Measurements from ENCODE around the gene ZNF710.

Gene ZNF710

DNA sequence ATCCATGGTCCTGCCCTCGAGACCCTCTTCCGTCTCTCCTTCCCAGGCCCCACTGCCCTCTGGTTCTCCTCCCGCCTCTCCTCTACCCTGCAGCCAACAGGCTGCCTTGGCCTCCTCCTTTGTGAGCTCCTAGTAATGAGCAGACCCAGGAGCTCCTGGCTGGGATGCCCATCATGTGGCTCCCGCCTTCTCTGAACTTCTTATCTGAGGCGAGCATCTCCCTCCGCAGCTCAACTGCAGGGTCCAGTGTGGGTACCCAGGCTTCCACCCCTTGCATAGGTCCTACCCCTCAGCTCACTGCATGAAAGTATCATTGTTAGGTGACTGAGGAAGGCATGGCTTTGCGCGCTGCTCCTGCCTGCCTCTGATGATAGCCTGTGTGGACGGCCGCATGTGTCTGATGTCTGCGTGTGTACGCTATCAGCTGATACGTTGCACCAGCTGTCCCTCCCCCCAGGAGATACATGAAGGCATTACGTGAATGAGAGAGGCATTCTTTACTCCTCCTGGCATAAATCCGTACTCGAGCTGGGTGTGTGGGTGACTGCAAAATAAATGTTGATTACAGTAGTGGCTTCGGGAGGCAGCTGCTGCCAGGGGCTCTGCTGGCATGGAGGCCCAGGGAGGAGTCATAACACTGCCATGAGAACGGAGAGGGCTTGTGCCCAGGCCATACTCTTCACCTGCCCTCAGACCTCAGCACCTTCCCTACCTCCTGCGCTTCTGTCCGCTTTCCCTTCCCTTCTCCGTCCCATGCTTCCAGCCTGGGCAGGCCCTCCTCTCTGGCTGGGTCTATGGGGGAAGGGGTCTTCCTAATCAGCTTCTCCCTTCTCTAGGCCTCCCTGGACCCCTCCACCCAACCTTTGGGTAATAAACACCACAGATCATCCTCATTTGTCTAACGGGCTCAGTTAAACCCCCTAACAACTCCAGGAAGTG is 48.8 kb downstream of the ZNF710 start:
- no peak overlapping the region for H3K4me3 ChIP-seq (ENCODE audit: low read length)
- H3K4me1 ChIP-seq (ENCODE audit: control insufficient read depth, low read length), result peaks cover 15% of the 10 kb centered on the region
- H3K9me3 ChIP-seq (ENCODE audit: control insufficient read depth, insufficient read depth, low read length), result no peaks in the 10 kb centered on the region
- H4K20me1 ChIP-seq (ENCODE audit: control insufficient read depth, insufficient read depth, low read depth, low read length), result 0 out of 2 replicates have a peak, but pooled peaks cover 3% of the 10 kb centered on the region
- H3K9me2 ChIP-seq (replicated peaks; ENCODE audit: control insufficient read depth, low read length), result no peaks in the 10 kb centered on the region
- TF ChIP-seq EZH2phosphoT487 (IDR thresholded peaks at IDR 0.05; ENCODE audit: borderline replicate concordance, low read length), result no peak
- TF ChIP-seq, protein P1, sequence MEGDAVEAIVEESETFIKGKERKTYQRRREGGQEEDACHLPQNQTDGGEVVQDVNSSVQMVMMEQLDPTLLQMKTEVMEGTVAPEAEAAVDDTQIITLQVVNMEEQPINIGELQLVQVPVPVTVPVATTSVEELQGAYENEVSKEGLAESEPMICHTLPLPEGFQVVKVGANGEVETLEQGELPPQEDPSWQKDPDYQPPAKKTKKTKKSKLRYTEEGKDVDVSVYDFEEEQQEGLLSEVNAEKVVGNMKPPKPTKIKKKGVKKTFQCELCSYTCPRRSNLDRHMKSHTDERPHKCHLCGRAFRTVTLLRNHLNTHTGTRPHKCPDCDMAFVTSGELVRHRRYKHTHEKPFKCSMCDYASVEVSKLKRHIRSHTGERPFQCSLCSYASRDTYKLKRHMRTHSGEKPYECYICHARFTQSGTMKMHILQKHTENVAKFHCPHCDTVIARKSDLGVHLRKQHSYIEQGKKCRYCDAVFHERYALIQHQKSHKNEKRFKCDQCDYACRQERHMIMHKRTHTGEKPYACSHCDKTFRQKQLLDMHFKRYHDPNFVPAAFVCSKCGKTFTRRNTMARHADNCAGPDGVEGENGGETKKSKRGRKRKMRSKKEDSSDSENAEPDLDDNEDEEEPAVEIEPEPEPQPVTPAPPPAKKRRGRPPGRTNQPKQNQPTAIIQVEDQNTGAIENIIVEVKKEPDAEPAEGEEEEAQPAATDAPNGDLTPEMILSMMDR (IDR thresholded peaks at IDR 0.05; ENCODE audit: low read depth, low read length, poor library complexity, severe bottlenecking), result no peak
- no peak overlapping the region for H3K27ac ChIP-seq (ENCODE audit: low read depth, low read length)
- H3K79me2 ChIP-seq (ENCODE audit: control insufficient read depth, low read length), result peaks cover 36% of the 10 kb centered on the region
- no peak overlapping the region for H3K4me2 ChIP-seq (ENCODE audit: low read length)
- H3K36me3 ChIP-seq (ENCODE audit: control insufficient read depth, low read length), result no peaks in the 10 kb centered on the region
- H3K27me3 ChIP-seq (ENCODE audit: control insufficient read depth, low read length), result no peaks in the 10 kb centered on the region
- no peaks in the 10 kb centered on the region for H3F3A ChIP-seq (ENCODE audit: control insufficient read depth, insufficient read depth)

DNA sequence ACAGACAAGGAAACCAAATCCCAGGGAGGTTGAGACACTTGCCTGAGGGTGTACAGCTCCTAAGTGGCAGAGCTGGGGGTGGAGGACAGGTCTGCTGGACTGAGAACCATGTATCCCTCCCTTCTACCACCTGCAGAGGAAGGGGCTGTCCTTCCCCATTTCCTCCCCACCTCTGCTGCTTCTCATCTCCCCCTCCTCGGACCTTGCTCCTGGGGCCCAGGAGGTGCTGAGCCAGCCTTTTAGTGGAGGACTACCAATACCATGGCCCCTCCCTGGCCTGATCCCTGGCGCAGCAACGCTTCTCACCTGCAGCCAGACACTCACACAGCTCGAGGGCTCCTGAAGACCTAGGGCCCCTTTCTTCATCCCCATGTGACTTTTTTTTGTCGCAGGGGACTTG is 50.8 kb downstream of the ZNF710 start:
- no peak overlapping the region for H3K27ac ChIP-seq (ENCODE audit: low read depth, low read length)
- H3K9me3 ChIP-seq (ENCODE audit: control insufficient read depth, insufficient read depth, low read length), result no peaks in the 10 kb centered on the region

DNA sequence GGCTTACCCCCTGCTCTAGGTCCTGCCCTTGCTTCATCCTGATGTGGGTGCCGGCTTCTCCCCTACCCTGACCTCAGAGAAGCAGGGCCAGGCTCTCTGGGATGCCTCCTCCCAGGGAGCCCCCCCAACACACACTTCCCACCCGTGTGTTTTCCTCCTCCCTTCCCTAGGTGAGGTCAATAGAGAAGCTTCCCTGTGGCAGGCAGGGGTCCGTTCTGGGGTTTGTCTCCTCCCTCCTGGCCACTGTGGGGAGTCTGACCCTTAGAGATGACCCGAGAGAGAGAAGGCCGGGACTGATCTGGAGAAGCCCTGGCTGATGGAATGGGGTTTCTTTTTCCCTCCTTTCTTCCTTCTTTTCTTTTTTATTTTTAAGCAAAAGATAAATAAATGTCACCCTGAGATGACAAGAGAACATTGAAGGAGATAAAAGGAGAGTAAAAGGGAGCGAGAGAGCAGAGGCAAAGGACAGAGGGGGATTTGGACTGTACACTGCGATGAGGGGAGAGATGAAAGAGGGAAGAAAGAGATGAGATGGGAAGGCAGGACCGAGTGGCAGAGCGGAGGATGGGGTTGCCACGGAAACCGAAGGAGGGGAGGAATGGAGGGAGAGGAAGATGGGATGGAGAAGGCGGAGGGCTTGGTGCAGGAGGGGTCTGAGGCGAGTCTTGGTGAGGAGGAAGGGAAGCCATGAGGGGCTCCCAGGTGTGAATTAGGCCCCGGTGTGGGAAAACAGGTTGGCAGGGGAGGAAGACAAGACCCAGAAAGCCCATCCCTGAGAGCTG is 52.8 kb downstream of the ZNF710 start:
- no peak overlapping the region for H3K4me2 ChIP-seq (ENCODE audit: low read length)
- no peak overlapping the region for H3K4me3 ChIP-seq (ENCODE audit: low read length)
- H3K4me1 ChIP-seq (ENCODE audit: control insufficient read depth, low read length), result peaks cover 16% of the 10 kb centered on the region
- H3K27ac ChIP-seq (ENCODE audit: low read depth, low read length), result no peak overlapping the region
- H3K9me3 ChIP-seq (ENCODE audit: control insufficient read depth, insufficient read depth, low read length), result no peaks in the 10 kb centered on the region
- 0 out of 2 replicates have a peak, but pooled peaks cover 3% of the 10 kb centered on the region for H4K20me1 ChIP-seq (ENCODE audit: control insufficient read depth, insufficient read depth, low read depth, low read length)
- no peaks in the 10 kb centered on the region for H3F3A ChIP-seq (ENCODE audit: control insufficient read depth, insufficient read depth)
- TF ChIP-seq, protein P1 (IDR thresholded peaks at IDR 0.05; ENCODE audit: low read depth, low read length, poor library complexity, severe bottlenecking), result no peak
- no peak for TF ChIP-seq EZH2phosphoT487 (IDR thresholded peaks at IDR 0.05; ENCODE audit: borderline replicate concordance, low read length)
- H3K9me2 ChIP-seq (replicated peaks; ENCODE audit: control insufficient read depth, low read length), result no peaks in the 10 kb centered on the region
- H3K79me2 ChIP-seq (ENCODE audit: control insufficient read depth, low read length), result peaks cover 41% of the 10 kb centered on the region
- no peaks in the 10 kb centered on the region for H3K36me3 ChIP-seq (ENCODE audit: control insufficient read depth, low read length)
- H3K27me3 ChIP-seq (ENCODE audit: control insufficient read depth, low read length), result no peaks in the 10 kb centered on the region

More for the DNA sequence above, 50.8 kb downstream of the ZNF710 start:
- Histone ChIP-seq H3K4me3 (ENCODE audit: low read length) (no peak overlapping the region), H3K27me3 (ENCODE audit: control insufficient read depth, low read length) (no peaks in the 10 kb centered on the region), H3F3A (ENCODE audit: control insufficient read depth, insufficient read depth) (no peaks in the 10 kb centered on the region), H3K4me2 (ENCODE audit: low read length) (no peak overlapping the region), H3K9me2 (replicated peaks; ENCODE audit: control insufficient read depth, low read length) (no peaks in the 10 kb centered on the region), H3K36me3 (ENCODE audit: control insufficient read depth, low read length) (no peaks in the 10 kb centered on the region), H3K4me1 (ENCODE audit: control insufficient read depth, low read length) (peaks cover 3% of the 10 kb centered on the region), H4K20me1 (ENCODE audit: control insufficient read depth, insufficient read depth, low read depth, low read length) (0 out of 2 replicates have a peak, but pooled peaks cover 3% of the 10 kb centered on the region), H3K79me2 (ENCODE audit: control insufficient read depth, low read length) (peaks cover 39% of the 10 kb centered on the region)
- TF ChIP-seq, protein P1 (IDR thresholded peaks at IDR 0.05; ENCODE audit: low read depth, low read length, poor library complexity, severe bottlenecking), result no peak
- TF ChIP-seq EZH2phosphoT487 (IDR thresholded peaks at IDR 0.05; ENCODE audit: borderline replicate concordance, low read length), result no peak
